Endothelial cell of umbilical vein (primary cell): Measurements from ENCODE around the gene UBAP2L.

Source experiments
- CTCF ChIP-seq, 2 donors: IDR thresholded peaks; 1 replicate in 1 of 2; 2 replicates in 1 of 2; pipeline ENCODE4 v1.5.1; 2011; ENCODE audit warnings: low read length in 2 of 2, mild to moderate bottlenecking in 2 of 2, moderate library complexity in 2 of 2, control low read depth in 1 of 2, inconsistent platforms in 1 of 2, low read depth in 1 of 2; ENCODE audit not compliant: insufficient read depth in 1 of 2; ENCODE audit errors: extremely low read depth in 1 of 2
- EZH2 ChIP-seq: IDR thresholded peaks from 2 replicates; pipeline ENCODE4 v1.6.1; 2012; ENCODE audit warnings: borderline replicate concordance, low read depth, mild to moderate bottlenecking, moderate library complexity, low read length, inconsistent platforms; ENCODE audit not compliant: severe bottlenecking
- FOS ChIP-seq: IDR thresholded peaks from 2 replicates; pipeline ENCODE4 v1.6.1; 2011; ENCODE audit warnings: mild to moderate bottlenecking, low read length, moderate library complexity, borderline replicate concordance; ENCODE audit not compliant: insufficient read depth
- GATA2 ChIP-seq: IDR thresholded peaks from 2 replicates; pipeline ENCODE4 v1.7.0; 2011; ENCODE audit warnings: low read depth, mild to moderate bottlenecking, moderate library complexity, mixed read lengths, low read length; ENCODE audit not compliant: insufficient read length, insufficient read depth
- JUN ChIP-seq: IDR thresholded peaks from 2 replicates; pipeline ENCODE4 v1.6.1; 2011; ENCODE audit warnings: borderline replicate concordance, low read depth; ENCODE audit not compliant: insufficient read length, insufficient read depth
- MAX ChIP-seq: IDR thresholded peaks from 2 replicates; pipeline ENCODE4 v1.6.1; 2011; ENCODE audit not compliant: insufficient read depth, insufficient read length
- MYC ChIP-seq: IDR thresholded peaks from one replicate; pipeline ENCODE4 v1.6.1; 2011; ENCODE audit warnings: mild to moderate bottlenecking, low read depth, low read length

GRCh38 chr1:154237435-154237834 lies 16.7 kb downstream of the UBAP2L start:
- no peak for TF ChIP-seq EZH2
- no peak for TF ChIP-seq CTCF (IDR thresholded peaks at IDR 0.05; ENCODE audit: extremely low read depth in 1 of 2, insufficient read depth in 1 of 2, low read depth in 1 of 2, low read length in 2 of 2)
- no peak for TF ChIP-seq MAX
- TF ChIP-seq JUN = no peak
- no peak for TF ChIP-seq FOS
- TF ChIP-seq GATA2 = no peak
- no peak for TF ChIP-seq MYC
